ENCODE measurements around the gene SPSB1. TPM values are rescaled to one million over a fixed set of nuclear protein-coding genes. Genes with fewer than 3 reads are reported as not detected.

The SPSB1 gene
- total and polyA plus RNA-seq, 2 experiments from 2014 or later: 13.5 to 22.7 TPM

- H3K27me3 ChIP-seq (replicated peaks; ENCODE audit: insufficient read depth): no peaks in the 10 kb centered on the region
- no peak overlapping the region for H3K4me3 ChIP-seq
- no peak for DNase-seq
- H3K9ac ChIP-seq: no peak overlapping the region
- no peaks in the 10 kb centered on the region for H3K9me3 ChIP-seq (ENCODE audit: low read depth)
- H3K4me2 ChIP-seq (ENCODE audit: unreplicated experiment): no peak overlapping the region
- peaks cover 40% of the 10 kb centered on the region for H3K79me2 ChIP-seq (ENCODE audit: insufficient read depth)
- H3F3A ChIP-seq (ENCODE audit: insufficient read depth): peaks cover 15% of the 10 kb centered on the region; the same call in 1 of the 2 replicates
- H4K20me1 ChIP-seq (ENCODE audit: insufficient read depth): peaks cover 6% of the 10 kb centered on the region; the same call in 1 of the 2 replicates
- no peaks in the 10 kb centered on the region for H3K4me1 ChIP-seq (ENCODE audit: insufficient read depth)
- TF ChIP-seq EZH2 (IDR thresholded peaks at IDR 0.05; ENCODE audit: insufficient read depth, poor library complexity, severe bottlenecking) (no peak), EZH2phosphoT487 (IDR thresholded peaks at IDR 0.05; ENCODE audit: insufficient read depth, low read depth) (no peak)
- no peaks in the 10 kb centered on the region for H3K9me2 ChIP-seq (ENCODE audit: insufficient read depth)
- WGBS, 2 experiments (ENCODE audit: low coverage in 1 of 2, low lambda C conversion rate in 2 of 2, missing lambda C conversion rate in 2 of 2): 81 to 86% methylated on average over 8 of the region's 8 CpGs
- in situ Hi-C loops (cut with MboI): loop anchor here (10.0 kb wide), 2 partner anchors 193 to 233 kb away; no protein-coding TSS in a partner anchor
- no peak overlapping the region for H2AFZ ChIP-seq
- no peak overlapping the region for H3K27ac ChIP-seq
- H3K36me3 ChIP-seq (ENCODE audit: low read depth): no peaks in the 10 kb centered on the region
Measured at GRCh38 chr1:9261496-9261895, 31.2 kb upstream of the SPSB1 start.

DNA sequence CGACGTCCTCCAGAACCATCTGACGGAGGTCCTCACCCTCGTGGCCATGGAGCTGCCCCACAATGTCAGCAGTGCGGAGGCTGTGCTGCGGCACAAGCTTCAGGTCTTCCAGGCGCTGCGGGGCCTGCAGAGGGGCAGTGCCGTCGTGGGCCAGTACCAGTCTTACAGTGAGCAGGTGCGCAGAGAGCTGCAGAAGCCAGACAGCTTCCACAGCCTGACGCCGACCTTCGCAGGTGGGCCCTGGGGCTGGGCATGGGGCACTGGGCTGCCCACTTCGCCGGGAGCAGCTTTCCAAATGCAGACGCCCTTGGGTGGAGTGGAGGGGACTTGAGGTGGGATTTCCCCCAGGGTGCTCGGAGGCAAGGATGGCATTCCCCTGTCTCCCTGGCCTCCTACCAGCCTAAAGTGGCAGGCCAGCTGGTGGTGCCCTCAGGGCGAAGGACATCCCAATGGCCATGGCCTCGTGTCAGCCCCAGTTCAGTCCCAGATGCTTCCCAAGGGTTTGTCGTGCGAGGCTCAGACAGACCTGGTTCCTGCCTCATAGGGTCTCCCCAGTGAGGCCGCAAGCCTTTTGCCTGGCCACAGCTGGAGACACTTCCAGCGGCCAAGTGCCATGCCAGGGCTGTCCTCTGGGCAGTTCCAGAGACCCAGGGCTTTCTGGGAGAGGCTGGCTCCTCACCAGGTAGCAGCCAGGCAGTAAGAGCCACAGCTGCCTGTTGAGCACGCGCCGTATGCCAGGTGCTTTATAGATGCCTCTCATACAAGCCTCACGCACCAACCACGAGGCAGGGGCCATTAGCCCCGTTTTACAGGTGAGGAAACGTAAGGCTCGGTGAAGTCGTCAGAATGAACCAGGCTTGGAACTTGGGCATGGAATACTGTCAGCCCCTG is 30.4 kb upstream of the SPSB1 start:
- H3K4me3 ChIP-seq: no peak overlapping the region
- WGBS, 2 experiments (ENCODE audit: low coverage in 1 of 2, low lambda C conversion rate in 2 of 2, missing lambda C conversion rate in 2 of 2): 89 to 90% methylated on average over 32 to 33 of the region's 33 CpGs
- no peaks in the 10 kb centered on the region for H3K9me2 ChIP-seq (ENCODE audit: insufficient read depth)
- H3K36me3 ChIP-seq (ENCODE audit: low read depth): no peaks in the 10 kb centered on the region
- in situ Hi-C loops (cut with MboI): loop anchor here (10.0 kb wide), 2 partner anchors 192 to 232 kb away; no protein-coding TSS in a partner anchor
- H2AFZ ChIP-seq: no peak overlapping the region
- H3K9me3 ChIP-seq (ENCODE audit: low read depth): no peaks in the 10 kb centered on the region
- no peak overlapping the region for H3K9ac ChIP-seq
- 0 out of 2 replicates have a peak, but pooled peaks cover 3% of the 10 kb centered on the region for H3K4me1 ChIP-seq (ENCODE audit: insufficient read depth)
- no peak overlapping the region for H3K4me2 ChIP-seq (ENCODE audit: unreplicated experiment)
- no peak for DNase-seq
- peaks cover 6% of the 10 kb centered on the region; the same call in 1 of the 2 replicates for H4K20me1 ChIP-seq (ENCODE audit: insufficient read depth)
- TF ChIP-seq EZH2phosphoT487 (IDR thresholded peaks at IDR 0.05; ENCODE audit: insufficient read depth, low read depth) (no peak), EZH2 (IDR thresholded peaks at IDR 0.05; ENCODE audit: insufficient read depth, poor library complexity, severe bottlenecking) (no peak)
- H3F3A ChIP-seq (ENCODE audit: insufficient read depth): peaks cover 15% of the 10 kb centered on the region; the same call in 1 of the 2 replicates
- H3K27me3 ChIP-seq (replicated peaks; ENCODE audit: insufficient read depth): no peaks in the 10 kb centered on the region
- H3K27ac ChIP-seq: no peak overlapping the region
- H3K79me2 ChIP-seq (ENCODE audit: insufficient read depth): peaks cover 36% of the 10 kb centered on the region

- 94% methylated on average over 26 of the region's 26 CpGs for WGBS, 2 experiments (ENCODE audit: low coverage in 1 of 2, low lambda C conversion rate in 2 of 2, missing lambda C conversion rate in 2 of 2)
- Histone ChIP-seq H3F3A (ENCODE audit: insufficient read depth) (peaks cover 13% of the 10 kb centered on the region; the same call in 1 of the 2 replicates), H2AFZ (no peak overlapping the region)
Measured at GRCh38 chr1:9263276-9263855, 29.3 kb upstream of the SPSB1 start.

More at GRCh38 chr1:9263276-9263855, 29.3 kb upstream of the SPSB1 start:
- Histone ChIP-seq H3K4me3 (no peak overlapping the region), H3K79me2 (ENCODE audit: insufficient read depth) (peaks cover 25% of the 10 kb centered on the region), H3K4me1 (ENCODE audit: insufficient read depth) (0 out of 2 replicates have a peak, but pooled peaks cover 3% of the 10 kb centered on the region), H4K20me1 (ENCODE audit: insufficient read depth) (peaks cover 6% of the 10 kb centered on the region; the same call in 1 of the 2 replicates), H3K9ac (no peak overlapping the region), H3K27me3 (replicated peaks; ENCODE audit: insufficient read depth) (no peaks in the 10 kb centered on the region), H3K9me3 (ENCODE audit: low read depth) (no peaks in the 10 kb centered on the region), H3K36me3 (ENCODE audit: low read depth) (no peaks in the 10 kb centered on the region), H3K4me2 (ENCODE audit: unreplicated experiment) (no peak overlapping the region), H3K9me2 (ENCODE audit: insufficient read depth) (no peaks in the 10 kb centered on the region), H3K27ac (no peak overlapping the region)
- no peak for TF ChIP-seq EZH2 (IDR thresholded peaks at IDR 0.05; ENCODE audit: insufficient read depth, poor library complexity, severe bottlenecking)
- TF ChIP-seq EZH2phosphoT487 (IDR thresholded peaks at IDR 0.05; ENCODE audit: insufficient read depth, low read depth): no peak
- no peak for DNase-seq
- in situ Hi-C loops (cut with MboI): loop anchor here (10.0 kb wide), 2 partner anchors 191 to 231 kb away; no protein-coding TSS in a partner anchor
